ENCODE results near the gene EHMT1.
"Not testable (repeated sequence)": the region's sequence is repeated elsewhere in the genome, so short reads cannot be mapped to it uniquely, and the experiment has no call there.

EHMT1 gene

DNA sequence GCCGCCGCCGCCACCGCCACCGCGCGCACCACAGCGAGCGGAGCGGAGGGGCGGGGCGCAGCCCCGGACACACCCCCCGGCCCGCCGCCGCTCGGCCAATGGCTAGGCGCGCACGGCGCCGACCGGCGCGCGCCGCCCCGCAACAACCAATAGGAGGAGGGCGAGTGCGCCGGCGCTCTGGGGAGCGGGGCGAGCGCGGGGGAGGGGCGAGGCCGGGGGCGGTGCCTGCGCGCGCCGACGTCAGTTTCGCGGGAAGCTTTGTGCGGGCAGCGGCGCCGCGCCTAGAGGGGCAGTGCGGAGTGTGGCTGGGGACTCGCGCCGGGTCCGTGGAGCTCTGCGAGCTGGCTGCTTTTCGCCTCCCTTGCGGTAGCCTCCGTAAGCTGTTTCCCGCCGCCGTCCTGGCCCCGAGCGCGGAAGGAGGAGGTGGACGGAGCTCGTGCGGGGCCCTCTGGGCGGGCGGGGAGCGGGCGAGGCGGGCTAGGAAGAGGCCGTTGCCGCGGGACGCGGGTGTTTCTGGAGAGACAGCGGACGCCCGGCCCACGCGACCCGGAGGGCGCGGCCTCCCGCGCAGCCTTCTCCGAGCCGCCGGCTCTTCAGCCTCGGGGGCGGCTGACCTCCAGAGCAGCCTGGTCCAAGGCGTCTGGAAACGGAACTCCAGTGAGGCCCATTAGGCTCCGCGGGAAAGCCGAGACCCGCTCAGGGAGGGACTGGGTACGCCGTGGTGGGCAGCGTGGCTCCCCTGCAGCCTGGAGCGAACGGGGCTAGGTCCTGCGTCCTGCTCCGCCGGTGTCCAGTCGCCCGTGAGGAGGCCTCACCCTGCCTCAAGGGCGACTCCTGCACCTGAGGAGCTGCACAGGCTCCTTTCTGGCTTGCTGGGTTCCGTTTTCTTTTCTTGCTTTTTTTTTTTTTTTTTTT is 28.1 kb upstream of the EHMT1 start, which contains the start of gene ZMYND19:
TSS of gene ZMYND19 (minus strand) at position 44 of the 915 bp plus-strand sequence. CDS start 249 bp downstream, outside the sequence.
- peak; percentile 78 to 87 (median 84) for DNase-seq (ENCODE audit: low read depth in 3 of 3)

DNA sequence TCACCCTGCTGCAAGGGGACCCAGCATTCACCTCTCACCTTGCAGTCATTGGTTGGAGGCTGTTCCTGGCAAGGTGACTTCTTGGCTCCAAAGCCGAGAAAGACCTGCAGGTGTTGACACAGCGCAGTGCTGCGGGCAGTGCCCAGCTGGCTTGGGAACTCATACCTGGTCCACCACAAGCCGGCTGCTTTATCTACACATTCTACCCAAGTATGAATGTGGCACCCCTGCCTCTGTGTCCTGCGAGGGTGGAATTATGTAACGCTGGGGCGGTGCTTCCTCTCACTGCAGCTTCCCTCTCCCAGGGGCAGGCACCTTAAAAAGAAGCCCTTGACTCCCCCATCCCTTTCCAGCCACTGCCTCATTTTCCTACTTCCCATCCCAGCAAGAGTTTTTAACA is 26.0 kb upstream of the EHMT1 start:
- no peak for DNase-seq (ENCODE audit: low read depth in 3 of 3)

DNA sequence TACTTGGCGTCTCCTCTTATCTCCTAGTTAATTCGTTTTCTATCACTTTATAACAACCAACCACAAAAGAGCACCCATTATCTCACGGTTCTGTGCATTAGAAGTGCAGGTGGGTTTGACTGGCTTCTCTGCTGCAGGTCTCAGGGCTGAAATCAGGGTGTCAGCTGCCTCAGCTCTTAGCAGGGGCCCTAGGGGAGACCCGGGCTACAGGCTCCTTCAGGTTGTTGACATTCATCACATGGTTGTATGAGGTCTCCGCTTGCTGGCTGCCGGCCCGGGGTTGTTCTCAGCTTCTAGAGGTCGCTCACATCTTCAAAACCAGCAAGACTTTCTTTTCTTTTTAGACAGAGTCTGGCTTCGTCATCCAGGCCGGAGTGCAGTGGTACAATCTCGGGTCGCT is 25.6 kb upstream of the EHMT1 start:
- no peak for DNase-seq (ENCODE audit: low read depth in 3 of 3)

DNA sequence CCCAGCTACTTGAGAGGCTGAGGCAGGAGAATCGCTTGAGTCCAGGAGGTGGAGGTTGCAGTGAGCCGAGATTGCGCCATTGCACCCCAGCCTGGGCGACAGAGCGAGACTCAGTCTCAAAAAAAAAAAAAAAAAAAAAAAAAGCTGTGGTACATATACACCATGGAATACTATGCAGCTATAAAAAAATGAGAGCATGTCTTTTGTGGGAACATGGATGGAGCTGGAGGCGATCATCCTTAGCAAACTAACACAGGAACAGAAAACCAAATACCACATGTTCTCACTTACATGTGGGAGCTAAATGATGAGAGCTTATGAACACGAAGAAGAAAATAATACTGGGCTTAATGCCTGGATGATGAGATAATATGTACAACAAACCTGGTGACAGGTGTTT is 22.2 kb upstream of the EHMT1 start:
- not testable (repeated sequence) for DNase-seq (ENCODE audit: low read depth in 3 of 3)

DNA sequence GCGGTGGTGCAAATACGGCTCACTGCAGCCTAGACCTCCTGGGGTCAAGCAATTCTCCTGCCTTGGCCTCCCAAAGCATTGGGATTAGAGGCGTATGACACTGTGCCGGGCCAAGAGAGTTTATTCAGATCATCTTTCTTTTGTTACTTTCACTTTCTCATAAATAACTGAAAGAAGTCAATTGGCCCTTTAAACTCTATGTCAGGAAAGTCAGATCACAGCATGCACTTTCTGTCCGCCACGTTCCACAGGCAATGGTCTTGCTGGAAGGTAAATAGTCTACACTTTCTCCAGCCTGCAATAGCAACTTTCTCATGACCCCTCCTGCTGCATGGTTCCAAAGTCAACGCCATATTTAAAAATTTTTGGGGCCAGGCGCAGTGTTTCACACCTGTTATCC is 19.9 kb upstream of the EHMT1 start:
- DNase-seq (ENCODE audit: low read depth in 3 of 3), result no peak

DNA sequence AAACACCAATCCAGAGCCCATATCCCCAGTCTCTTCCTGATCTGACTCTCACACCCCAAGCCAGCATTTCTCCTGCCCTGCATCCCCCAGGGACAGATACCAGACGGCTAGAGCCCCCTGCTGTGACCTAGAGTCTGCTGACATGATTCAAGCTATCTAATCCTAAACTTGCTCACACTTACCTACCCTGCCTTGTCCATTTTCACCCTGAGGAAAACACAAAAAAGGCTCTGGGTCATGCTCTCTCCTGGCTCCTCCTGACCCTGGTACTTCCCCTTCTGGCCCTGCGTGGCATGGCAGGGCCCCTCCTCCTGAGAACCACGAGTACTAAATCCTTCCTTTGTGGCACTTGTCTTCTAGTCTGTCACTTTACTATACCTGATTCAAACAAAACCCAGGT is 16.1 kb upstream of the EHMT1 start:
- no peak for DNase-seq (ENCODE audit: low read depth in 3 of 3)

DNA sequence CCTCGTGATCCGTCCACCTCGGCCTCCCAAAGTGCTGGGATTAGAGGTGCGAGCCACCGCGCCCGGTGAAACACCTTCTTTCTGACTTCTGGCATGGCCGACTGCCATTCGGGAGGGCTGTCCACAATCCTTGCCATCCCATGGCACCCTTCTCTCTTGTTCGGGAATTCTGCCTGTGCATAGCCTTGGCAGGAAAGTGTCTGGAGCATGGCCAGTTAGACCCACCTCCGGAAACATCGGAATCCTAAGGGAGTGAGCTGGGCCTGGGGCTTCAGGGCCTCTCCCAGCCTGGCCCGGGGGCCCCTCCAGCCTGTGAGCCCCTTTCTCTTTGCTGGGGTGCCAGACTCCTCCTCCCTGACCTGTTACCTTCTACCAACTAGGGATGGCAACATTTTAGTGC is 14.9 kb upstream of the EHMT1 start:
- no peak for DNase-seq (ENCODE audit: low read depth in 3 of 3)

DNA sequence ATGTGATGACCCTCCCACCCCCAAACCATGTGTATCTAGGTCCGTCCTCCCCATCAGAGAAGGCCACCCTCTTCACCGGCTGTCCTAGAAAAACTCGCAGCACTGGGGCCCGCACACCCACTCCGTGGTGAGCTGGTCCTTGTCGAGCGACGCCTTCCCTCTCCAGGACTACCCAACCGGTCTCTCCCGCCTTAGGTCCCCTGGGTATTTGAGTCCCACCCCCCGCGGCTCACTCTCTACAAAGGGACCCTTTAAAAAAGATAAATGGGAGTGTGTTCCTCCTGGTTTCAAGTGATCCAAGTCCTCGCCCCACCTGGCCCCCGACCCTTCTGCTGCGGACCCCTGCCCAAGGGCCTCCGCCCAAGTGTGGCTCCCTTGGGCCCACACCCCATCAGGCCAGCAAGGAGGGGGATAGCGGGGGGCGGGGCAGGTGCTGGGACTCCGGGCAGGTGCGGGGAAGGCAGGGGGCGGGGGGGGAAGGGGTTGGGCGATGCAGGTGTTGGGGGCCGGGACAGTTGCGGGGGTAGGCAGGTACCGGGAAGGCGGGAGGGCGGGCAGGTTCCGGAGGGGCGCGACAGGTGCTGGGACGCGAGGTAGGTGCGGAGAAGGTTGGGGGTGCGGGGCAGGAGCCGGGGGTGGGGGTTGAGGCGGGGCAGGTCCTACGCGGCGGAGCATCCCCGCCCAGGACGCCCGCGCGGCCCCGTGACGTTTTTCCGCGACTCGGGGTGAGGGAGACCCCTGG is 14.3 kb upstream of the EHMT1 start:
- DNase-seq (ENCODE audit: low read depth in 3 of 3), result no peak

DNA sequence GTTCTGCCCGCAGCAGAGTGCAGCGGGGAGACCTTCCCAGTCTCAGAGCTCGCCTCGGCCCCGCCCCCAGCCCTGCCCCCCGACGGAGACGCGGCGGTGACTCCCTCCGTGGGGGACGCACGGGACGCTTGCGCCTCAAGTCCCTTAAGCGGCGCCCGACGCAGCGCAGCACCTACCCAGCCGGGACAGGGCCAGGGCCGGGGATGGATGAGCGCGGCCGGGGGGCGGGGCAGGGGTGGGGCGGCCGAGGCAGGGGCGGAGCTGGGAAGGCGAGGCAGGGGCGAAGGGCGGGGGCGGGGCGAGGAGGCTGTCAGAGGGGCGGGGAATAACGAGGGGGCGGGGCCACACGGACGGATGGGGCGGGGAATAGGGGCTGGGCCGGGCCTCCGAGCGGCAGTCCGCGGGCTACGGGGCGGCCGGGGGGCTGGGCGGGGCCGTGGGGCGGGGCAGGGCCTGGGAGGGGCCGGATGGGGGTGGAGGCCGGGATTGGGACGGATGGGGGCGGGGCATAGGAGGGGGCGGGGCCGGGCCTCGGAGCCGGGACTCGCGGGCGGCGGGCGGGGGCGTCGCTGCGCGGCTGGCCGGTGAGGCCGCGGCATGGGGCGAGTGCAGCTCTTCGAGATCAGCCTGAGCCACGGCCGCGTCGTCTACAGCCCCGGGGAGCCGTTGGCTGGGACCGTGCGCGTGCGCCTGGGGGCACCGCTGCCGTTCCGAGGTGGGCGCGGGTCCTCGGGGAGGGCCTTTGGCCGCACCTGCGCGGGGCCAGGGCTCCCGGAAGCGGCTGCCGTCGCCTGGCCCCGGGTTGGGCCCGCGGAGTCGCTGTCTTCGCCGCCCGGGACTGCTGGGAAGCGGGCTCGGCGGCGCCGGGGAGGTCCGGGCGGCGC is 13.4 kb upstream of the EHMT1 start, which contains the start of gene ARRDC1:
TSS of gene ARRDC1 (plus strand) at position 566 of the 884 bp plus-strand sequence. CDS start at position 598, 32 bp downstream.
- peak; percentile 82 to 91 (median 87) for DNase-seq (ENCODE audit: low read depth in 3 of 3)

DNA sequence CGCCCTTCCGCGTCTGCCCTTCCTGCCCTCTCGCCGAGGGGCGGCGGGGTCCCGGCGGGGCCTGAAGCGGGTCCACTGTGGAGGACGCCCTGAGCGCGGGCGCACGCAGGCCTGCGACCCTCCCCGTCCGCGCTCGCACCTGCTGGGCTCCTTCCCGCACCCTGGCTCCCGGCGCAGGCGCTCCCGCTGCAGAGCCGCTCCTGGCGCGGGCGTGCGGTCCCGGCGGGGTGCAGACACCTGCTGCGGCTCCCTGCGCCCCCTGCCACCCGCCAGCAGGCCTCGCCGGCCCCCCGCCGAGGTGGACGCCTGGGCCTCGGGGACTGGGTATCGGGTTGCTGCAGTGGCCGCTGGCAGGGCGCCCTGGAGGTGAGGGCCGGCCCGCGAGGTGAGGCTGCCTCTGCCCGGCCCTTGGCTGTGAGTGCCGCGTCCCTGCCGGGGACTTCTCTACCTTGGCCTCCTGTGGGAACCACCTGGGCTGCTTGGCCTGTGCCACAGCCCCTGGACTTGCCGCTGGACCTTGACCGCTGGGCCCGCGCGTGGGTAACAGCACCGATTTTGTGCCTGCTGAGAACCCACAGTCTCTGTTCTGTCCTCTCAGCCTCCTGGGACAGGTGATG is 12.7 kb upstream of the EHMT1 start:
- no peak for DNase-seq (ENCODE audit: low read depth in 3 of 3)

DNA sequence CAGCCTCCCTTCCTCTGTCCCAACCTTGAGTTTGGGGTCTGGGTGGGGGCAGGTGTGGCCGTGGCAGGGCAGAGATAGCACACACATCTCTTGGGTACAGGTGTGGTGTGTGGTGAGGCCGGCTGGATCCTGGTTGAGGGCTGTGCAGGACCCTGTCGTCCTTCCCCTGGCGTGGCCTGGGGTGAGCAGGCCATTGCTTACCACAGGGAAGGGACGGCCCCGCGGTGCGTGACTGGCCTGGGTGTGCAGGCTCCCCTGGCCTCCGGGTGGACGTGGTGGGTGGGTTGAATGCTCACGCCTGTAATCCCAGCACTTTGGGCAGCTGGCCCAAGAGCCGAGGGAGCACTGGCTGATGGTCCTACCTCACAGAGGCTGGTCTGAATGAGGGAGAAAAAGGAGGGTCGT is 12.1 kb upstream of the EHMT1 start:
- no peak for DNase-seq (ENCODE audit: low read depth in 3 of 3)

DNA sequence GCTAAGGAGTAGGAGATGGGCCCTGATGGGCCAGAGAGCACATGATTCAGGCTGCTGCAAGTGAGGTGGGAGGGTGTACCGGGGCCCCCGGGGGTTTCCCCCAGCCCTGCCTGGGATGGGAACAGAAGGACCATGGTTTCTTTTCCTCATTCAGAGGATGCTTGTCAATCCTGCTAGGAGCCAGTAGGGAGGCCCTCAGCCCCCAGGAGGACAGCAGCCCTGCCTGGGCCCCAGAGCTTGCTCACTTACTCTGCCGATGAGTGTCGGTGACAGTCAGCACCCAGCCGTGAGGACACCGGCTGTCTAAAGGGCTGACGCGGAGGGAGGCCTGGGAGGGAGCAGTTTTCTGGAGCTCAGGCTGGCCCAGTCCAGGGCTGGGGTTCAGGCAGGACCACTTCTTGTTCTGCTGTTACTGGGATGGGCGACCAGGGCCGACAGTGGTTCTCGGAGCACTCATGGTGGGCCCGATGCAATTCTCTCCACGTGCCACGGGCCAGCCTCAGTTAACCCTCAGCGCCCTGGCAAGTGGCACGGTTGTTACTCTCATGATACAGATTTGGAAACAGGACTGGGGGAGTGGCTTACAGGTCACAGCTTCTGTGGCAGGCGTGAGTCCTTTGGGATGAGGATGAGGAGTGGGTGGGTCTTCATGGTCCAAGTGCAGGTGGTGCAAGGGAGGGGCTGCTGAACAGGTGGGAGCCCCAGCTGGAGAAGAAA is 11.5 kb upstream of the EHMT1 start:
- DNase-seq (ENCODE audit: low read depth in 3 of 3), result no peak

DNA sequence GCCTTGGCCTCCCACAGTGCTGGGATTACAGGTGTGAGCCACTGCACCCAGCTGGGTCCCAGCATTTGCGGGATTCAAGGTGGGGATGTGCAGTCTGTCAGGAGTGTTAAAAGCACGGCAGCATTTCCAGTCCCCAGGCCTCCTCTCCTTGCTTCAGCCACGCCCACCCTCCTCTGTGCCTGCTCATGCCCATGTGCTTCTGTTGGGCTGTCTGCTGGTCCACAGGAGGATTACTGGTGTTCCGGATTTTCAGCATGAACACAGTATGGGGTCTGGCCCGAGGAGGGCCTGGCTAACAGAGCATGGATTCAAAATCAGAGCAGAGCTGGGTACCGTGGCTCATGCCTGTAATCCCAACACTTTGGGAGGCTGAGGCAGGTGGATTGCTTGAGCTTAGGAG is 7.9 kb upstream of the EHMT1 start:
- DNase-seq (ENCODE audit: low read depth in 3 of 3), result no peak

DNA sequence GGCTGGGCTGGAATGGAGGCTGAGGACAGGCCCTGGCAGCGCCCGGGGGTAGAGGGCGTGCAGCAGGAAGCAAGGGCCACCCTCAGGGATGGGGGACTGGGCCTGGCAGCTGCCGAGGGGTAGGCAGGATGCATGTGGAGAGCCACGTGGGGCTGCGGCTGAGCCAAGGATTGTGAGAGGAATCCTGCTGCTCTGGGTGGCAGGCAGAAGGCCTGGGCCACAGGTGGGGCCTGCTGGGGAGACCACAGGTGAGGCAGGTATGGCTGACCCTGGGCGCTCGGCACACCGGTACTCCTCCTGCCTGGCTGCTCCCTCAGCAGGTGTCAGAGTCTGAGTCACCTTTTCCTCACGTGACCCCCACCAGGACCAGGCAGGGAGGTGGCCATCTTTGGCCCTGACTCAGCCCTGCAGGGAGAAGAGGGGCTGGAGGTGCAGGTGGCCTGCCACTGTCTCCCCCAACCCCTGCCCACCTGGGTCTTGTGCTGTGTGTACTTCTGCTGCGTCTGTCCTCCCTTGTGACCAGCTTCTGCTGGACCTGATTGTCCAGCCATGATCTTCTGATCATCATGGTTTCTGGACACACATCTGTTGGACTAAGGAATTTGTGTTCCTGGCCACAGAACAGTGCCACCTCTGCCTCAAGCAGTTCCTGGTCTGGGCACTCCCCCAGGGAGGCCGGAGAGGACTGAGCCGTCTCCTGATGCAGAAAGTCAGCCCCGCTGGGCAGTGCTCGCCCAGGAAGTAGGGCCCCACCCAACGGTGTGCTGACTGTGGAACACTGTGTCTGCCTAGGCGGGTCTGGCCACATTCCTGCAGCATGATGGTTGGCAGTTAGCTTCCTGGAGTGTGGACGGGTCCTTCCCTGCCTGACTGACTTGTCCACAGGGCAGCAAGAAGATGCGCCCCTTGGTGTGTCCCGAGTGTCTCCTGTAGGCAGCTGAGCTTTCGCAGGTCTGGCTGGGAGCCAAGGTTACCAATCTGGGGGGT is 6.9 kb upstream of the EHMT1 start:
- no peak for DNase-seq (ENCODE audit: low read depth in 3 of 3)

DNA sequence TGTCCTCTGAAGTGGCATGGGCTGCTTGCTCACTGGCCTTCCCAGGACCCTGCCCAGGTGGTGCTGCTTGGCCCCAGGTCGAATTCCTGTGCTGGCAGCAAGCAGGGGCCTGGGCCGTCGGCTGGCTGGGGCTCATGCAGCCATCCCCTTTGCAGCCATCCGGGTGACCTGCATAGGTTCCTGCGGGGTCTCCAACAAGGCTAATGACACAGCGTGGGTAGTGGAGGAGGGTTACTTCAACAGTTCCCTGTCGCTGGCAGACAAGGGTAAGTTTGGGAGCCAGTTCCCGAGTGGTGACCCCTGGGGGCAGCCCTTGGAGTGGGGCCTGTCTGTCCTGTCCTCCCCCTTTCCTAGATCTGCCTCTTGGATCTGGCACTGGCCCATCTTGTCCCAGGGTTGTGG is 6.1 kb upstream of the EHMT1 start:
- no peak for DNase-seq (ENCODE audit: low read depth in 3 of 3)

DNA sequence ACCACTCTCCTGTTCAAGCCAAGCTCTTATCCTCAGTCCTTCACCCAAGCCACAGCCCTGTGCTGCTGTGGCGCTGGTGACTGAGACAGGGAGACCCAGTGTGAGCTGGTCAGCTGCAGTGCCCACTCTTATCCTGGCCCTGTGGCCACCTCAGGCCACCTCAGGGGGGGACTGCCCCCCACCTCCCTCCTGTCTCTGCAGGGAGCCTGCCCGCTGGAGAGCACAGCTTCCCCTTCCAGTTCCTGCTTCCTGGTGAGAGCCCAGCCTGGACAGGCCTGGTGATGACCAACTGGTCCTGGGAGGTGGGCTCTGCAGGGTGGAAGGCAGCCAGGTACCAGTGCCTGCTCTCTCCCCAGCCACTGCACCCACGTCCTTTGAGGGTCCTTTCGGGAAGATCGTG is 5.5 kb upstream of the EHMT1 start:
- DNase-seq (ENCODE audit: low read depth in 3 of 3), result no peak

DNA sequence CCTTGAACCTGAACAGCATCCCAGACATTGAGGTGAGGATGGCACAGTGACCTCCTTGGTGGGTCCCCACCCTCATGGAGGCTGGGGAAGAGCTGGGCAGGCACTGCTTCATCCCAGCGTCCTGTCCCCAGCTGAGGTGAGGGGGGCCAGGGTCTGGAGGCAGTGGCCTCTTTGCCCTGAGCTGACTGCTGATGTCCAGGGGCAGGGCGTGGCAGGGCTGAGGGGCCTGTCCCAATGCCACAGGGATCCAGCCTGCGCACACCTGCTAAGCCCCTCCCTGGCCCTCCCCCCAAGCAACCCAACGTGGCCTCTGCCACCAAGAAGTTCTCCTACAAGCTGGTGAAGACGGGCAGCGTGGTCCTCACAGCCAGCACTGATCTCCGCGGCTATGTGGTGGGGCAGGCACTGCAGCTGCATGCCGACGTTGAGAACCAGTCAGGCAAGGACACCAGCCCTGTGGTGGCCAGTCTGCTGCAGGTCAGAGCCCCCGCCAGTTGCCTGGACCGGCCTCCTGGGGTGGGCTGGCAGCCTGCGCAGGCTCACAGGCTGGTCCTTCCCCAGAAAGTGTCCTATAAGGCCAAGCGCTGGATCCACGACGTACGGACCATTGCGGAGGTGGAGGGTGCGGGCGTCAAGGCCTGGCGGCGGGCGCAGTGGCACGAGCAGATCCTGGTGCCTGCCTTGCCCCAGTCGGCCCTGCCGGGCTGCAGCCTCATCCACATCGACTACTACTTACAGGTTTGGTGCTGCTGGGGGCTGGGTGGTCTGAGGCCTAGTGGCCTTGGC is 4.9 kb upstream of the EHMT1 start:
- DNase-seq (ENCODE audit: low read depth in 3 of 3), result no peak

DNA sequence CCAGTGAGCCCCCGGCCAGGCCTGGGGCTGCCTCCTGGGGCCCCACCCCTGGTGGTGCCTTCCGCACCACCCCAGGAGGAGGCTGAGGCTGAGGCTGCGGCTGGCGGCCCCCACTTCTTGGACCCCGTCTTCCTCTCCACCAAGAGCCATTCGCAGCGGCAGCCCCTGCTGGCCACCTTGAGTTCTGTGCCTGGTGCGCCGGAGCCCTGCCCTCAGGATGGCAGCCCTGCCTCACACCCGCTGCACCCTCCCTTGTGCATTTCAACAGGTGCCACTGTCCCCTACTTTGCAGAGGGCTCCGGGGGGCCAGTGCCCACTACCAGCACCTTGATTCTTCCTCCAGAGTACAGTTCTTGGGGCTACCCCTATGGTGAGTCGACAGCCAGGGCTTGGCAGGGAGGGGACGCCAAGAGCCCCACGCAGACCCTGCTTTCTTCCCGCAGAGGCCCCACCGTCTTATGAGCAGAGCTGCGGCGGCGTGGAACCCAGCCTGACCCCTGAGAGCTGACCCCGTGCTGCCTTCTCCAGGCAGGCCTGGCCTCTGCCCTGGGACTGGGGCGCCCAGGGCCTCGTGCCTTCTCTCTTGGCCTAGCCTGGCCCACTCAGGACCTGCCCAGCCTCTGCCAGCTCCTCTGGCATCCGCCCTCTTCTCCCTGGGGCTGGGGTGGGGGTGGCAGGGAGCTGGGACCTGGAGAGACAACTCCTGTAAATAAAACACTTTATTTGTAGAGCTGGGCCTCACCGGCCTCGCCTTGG is 4.0 kb upstream of the EHMT1 start:
- DNase-seq (ENCODE audit: low read depth in 3 of 3), result no peak

All from stimulated activated CD4-positive, alpha-beta T cell treated with anti-CD3 and anti-CD28 coated beads, TNF-alpha, amount 100 ng/mL, for 24 hours (primary cell).